ENCODE measurements around the gene LIPN. TPM values are rescaled to one million over a fixed set of nuclear protein-coding genes. Genes with fewer than 3 reads are reported as not detected.

The LIPN gene
- total RNA-seq, 1 experiment from 2014 or later, result not detected

DNA sequence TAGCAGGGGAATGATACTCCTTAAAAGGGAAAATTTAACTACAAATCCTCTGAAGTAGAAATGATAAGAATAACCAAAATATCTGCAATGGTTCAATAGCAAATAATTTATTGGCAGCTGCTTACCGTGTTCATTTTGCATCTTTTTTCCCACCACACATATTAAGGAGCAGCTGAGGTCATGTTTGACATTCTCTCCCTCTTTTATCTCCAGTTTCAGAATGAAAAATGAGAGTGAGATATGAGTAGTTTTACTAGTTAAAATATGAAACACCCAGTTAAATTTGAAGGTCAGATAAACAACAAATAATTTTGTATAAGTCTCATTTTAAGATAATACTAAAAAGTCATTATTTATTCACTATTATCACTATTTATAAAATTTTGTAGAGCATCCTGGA is 3.1 kb downstream of the LIPN start:
- Histone ChIP-seq H3T11ph (ENCODE audit: low read length) (no peak overlapping the region), H3K4me2 (ENCODE audit: insufficient read depth, insufficient read length, low read length) (no peak overlapping the region), H3K79me2 (ENCODE audit: insufficient read depth, low read length) (no peaks in the 10 kb centered on the region), H3K9ac (ENCODE audit: extremely low read depth, insufficient read length, low read length) (no peak overlapping the region), H3K23ac (ENCODE audit: insufficient read length, low read depth, low read length) (no peak overlapping the region), H3K9me3 (ENCODE audit: control insufficient read depth, low read depth, low read length) (no peaks in the 10 kb centered on the region), H3K4ac (ENCODE audit: low read depth, low read length) (no peak overlapping the region), H3K4me1 (ENCODE audit: insufficient read depth, low read length) (no peaks in the 10 kb centered on the region), H3K23me2 (ENCODE audit: insufficient read length, low read depth, low read length, poor library complexity, severe bottlenecking) (no peaks in the 10 kb centered on the region), H3K56ac (ENCODE audit: insufficient read length, low read depth, low read length) (no peak overlapping the region), H2BK12ac (ENCODE audit: insufficient read length, low read depth, low read length) (no peak overlapping the region), H4K8ac (replicated peaks; ENCODE audit: insufficient read length, low read depth, low read length) (no peak overlapping the region), H3K18ac (ENCODE audit: insufficient read length, low read depth, low read length) (no peak overlapping the region), H4K20me1 (ENCODE audit: control insufficient read depth, insufficient read depth, insufficient read length) (no peaks in the 10 kb centered on the region), H2BK15ac (ENCODE audit: low read depth, low read length) (no peak overlapping the region), H3K14ac (ENCODE audit: insufficient read depth, low read length) (no peak overlapping the region), H2BK5ac (ENCODE audit: insufficient read length, low read length) (no peak overlapping the region), H3K27ac (ENCODE audit: insufficient read length, low read depth, low read length) (no peak overlapping the region), H2AK5ac (ENCODE audit: insufficient read length, low read length) (no peak overlapping the region), H3K79me1 (ENCODE audit: insufficient read depth, low read depth, low read length, poor library complexity, severe bottlenecking) (no peaks in the 10 kb centered on the region), H3K27me3 (ENCODE audit: insufficient read depth, low read length) (no peaks in the 10 kb centered on the region), H2BK120ac (ENCODE audit: low read depth, low read length, poor library complexity, severe bottlenecking) (no peak overlapping the region), H4K91ac (ENCODE audit: insufficient read length, low read depth, low read length) (no peak overlapping the region), H2AFZ (ENCODE audit: low read length) (no peak overlapping the region), H2BK20ac (ENCODE audit: low read depth, low read length, poor library complexity, severe bottlenecking) (no peak overlapping the region), H4K5ac (ENCODE audit: insufficient read length, low read depth, low read length) (no peak overlapping the region)
- Mint-ChIP-seq H3K4me3 (no peak overlapping the region), H3K9me3 (no peaks in the 10 kb centered on the region), H3K27me3 (ENCODE audit: low read depth) (no peaks in the 10 kb centered on the region), H3K36me3 (ENCODE audit: insufficient read depth in 1 of 3, low read depth in 3 of 3) (no peaks in the 10 kb centered on the region), H3K27ac (no peak overlapping the region), H3K4me1 (peaks cover 3% of the 10 kb centered on the region in 2 experiments; a peak in 3 of 4 replicates)
- no CpG with 5 or more reads among the region's 1 CpG for WGBS (ENCODE audit: extremely low coverage, insufficient read length, low lambda C conversion rate)
- TF ChIP-seq, protein P1, sequence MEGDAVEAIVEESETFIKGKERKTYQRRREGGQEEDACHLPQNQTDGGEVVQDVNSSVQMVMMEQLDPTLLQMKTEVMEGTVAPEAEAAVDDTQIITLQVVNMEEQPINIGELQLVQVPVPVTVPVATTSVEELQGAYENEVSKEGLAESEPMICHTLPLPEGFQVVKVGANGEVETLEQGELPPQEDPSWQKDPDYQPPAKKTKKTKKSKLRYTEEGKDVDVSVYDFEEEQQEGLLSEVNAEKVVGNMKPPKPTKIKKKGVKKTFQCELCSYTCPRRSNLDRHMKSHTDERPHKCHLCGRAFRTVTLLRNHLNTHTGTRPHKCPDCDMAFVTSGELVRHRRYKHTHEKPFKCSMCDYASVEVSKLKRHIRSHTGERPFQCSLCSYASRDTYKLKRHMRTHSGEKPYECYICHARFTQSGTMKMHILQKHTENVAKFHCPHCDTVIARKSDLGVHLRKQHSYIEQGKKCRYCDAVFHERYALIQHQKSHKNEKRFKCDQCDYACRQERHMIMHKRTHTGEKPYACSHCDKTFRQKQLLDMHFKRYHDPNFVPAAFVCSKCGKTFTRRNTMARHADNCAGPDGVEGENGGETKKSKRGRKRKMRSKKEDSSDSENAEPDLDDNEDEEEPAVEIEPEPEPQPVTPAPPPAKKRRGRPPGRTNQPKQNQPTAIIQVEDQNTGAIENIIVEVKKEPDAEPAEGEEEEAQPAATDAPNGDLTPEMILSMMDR (conservative IDR thresholded peaks at IDR 0.05), result no peak
- DNase-seq, result no peak
